ELF-1 (cell line): ENCODE measurements around the gene F12.
"Not testable (repeated sequence)": the region's sequence is repeated elsewhere in the genome, so short reads cannot be mapped to it uniquely, and the experiment has no call there.

Source experiments
- DNase-seq: peaks from one replicate; pipeline ENCODE4 v3.0.0-alpha.2; 2016; ENCODE audit warnings: low read depth, low spot score

F12 gene

DNA sequence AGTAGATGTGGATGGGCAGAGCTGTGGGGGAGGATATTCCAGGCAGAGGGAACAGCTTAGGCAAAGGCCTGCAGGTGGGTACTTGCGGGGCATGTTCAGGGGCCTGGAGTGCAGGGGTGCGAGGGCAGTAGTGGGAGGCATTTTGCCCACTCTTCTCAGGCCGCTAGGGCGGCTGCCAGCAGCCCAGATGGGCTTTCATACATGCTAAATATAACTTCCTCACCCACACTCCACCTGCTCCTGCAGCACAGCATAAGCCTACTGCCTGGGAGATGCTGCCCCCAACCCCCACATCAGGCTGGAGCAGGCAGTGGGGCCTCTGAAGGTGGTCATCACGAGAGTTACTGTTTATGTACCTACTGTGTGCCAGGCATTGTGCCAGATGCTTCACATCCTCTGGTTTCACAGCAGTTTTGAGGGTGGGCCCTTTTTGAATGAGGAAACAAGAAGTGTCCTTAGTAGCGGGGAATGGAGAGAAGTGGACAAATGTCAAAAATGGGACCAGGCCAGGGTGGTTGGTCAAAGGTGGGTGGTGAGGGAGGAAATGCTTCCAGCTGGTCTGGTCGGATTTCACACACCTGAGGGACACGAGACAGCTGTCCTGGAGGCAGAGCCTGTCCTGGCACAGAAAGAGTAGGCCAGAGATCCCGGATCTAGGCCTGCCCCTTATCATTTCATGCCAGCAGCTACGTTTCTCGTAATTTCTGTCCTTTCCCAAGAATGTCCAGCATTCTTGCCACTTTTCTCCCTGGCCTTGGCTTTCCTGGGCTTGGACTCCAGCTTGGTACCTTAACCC, 39.5 kb downstream of the F12 start:
- no peak for DNase-seq

DNA sequence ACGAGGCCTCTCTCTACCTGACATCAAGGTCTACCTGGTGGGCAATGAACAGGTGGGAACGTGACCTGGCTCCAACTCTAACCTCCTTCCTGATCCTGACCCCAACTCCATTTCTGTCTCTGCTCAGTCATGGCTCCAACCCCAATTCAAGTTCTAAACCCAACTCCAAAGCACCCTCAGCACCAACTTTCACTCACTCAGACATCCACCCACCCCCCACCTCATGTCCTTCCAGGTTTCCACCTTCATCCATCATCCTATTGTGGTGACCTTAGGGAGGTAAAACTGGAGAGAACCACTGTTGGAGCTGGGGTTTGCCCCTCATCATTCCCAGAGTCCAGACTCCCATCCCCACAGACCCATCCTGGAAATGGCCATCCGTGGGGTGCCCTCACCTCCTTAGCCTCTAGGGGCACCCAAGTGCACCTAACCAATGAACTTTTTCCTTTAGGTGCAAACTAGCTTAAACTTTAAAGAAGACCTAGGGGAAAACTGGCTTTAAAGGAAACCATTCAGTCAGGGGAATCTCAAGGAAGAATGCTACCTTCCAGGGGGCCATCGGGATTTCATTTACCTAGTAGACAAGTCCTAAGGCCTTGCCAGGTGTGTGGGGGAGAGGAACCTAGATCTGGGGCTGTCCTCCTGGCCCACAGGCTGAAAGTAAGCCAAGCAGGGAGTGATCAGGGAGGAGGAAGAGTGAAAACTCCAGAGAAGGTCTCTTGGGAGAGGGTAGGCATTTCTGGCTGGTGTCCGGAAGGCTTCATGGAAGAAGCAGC, 40.3 kb downstream of the F12 start:
- no peak for DNase-seq

DNA sequence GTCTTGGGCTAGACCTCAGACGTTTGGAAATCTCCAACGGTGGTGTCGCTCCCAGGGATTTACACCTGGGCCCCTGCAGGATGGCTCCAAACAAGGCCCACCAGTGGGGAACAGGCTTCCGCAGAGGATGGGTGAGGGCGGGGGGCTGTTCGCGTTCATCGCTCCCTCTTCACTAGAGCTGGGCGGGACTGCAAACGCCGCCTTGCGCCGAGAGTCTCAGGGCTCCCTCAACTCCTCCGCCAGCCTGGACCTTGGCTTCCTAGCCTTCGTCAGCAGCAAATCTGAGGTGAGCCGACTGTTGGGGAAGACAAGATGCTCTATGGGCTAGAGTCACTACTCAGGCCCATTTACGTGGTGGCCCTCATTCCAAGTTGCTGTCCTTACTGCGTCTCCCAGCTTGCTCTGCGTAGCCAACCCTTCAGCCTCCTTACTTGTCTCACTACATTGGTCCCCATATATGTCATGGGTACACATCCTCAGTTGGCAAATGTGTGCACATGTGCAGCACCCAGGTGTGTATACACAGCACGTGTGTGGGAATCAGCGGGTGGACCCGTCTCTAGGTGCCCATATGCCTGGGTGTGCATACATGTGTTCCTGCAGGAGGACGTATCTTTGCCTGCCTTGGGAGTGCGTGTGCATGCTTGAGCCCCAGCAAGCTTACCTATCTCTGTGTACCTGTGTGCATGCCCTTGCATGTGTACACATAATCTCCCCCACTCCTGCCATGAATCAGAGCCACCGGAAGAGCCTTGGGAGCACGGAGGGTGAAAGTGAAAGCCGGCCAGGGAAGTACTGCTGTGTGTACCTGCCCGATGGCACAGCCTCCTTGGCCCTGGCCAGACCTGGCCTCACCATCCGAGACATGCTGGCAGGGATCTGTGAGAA, 41.1 kb downstream of the F12 start:
- DNase-seq: no peak

DNA sequence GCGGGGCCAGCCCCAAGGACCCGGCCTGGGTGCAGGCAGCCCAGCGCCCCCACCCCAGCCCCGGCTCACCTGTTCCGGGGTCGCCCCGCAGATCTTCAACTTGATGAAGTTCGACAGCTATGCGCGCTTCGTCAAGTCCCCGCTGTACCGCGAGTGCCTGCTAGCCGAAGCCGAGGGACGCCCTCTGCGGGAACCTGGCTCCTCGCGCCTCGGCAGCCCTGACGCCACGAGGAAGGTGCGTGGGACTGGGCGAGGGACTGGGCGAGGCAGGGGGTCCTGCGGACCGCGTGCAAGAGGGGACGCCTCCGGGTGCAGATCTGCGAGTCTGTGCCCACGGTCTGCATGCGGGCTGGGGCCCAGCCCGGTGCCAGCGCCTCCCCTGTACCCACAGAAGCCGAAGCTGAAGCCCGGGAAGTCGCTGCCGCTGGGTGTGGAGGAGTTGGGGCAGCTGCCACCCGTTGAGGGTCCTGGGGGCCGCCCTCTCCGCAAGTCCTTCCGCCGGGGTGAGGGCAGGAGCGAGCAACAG, 42.0 kb downstream of the F12 start:
- no peak for DNase-seq

DNA sequence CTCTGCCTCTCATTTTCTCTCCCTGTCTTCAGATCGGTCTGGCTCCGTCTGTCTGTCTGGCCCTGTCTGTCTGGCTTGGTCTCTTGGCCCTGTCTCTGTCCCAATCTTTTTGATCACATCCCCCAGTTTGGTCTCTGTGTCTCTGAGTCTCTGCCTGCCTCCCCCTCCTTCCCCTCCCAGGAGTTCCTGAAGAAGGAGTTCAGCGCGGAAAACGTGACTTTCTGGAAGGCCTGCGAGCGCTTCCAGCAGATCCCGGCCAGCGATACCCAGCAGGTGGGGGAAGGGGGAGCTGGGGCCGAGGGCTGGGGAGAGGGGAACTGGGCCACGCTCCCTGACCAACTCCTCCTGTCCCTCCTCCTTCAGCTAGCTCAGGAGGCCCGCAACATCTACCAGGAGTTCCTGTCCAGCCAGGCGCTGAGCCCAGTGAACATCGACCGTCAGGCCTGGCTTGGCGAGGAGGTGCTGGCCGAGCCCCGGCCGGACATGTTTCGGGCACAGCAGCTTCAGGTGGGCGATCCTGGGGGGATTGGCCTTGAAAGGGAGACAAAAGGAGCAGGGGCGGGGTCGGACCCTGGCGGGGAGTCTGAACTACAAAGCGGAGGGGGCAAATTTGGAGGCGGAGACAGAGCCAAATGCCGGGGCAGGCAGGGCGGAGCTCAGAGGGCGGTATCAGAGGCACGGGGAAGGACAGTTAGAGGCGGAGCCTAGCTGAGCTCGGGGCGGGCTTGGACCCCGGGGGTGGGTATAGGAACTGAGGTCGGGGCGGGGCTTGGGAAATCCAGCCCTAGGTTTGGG, 42.6 kb downstream of the F12 start:
- peak; percentile 95 for DNase-seq

DNA sequence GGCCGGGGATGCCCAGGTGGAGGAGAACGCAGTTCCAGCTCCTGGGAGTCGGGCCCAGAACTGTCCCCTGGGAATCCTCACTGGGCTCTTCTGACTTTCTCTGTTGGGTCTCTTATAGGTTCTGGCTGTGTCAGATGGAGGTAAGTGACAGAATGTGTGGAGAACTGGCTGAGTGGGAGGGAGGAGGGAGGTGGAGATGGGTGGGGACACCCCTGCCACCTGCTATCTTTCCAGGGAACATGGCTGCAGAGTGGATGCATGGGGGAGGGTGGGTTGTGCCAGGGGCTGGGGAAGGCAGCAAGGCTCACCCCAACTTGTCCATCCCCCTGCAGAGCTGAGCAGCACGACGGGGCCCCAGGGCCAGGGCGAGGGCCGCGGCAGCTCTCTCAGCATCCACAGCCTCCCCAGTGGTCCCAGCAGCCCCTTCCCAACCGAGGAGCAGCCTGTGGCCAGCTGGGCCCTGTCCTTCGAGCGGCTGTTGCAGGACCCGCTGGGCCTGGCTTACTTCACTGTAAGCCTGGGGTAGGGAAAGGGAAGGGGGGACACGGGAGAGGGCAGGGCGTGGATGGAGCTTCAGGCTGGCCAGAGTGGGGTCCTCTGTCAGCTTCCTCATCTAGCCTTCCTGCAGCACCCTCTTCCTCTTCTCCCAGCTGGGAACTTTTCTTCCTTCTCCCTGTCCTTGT, 43.4 kb downstream of the F12 start:
- DNase-seq: no peak

DNA sequence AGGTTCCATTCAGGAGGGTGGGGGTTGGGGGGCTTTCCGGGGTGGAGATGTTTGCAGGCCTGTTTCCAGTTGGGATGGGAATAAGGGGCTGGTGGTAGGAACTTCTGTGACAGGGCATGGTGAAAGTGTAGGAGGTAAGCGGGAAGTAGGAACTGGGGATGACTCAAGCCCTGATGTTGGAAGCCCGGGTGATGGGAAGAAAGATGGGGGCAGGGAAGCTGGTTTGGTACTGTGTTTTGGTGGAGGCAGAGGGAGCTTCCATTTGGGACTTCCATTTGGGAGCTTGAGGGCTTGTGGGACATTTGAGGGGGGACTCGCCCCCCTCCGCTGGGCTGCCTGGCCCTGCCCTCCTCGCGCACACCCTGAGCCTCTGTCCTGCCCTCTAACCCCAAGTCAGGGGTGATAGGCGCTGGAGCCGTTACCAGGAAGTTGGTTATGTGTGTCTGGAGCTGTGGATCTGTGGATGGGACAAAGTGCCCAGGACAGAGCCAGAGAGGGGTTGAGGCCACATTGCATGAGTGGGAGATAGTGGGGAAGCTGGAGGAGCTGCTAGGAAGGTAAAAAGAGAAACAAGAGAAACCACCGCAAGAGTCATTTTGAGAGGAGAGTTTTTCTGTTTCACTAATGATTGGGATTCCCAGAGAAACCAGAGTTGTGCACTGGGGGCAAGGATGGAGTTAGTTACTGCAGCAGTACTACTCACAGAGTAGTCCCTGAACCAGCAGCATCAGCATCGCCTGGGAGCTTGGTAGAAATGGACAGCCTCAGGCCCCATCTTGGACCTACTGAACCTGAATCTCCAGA, 45.0 kb downstream of the F12 start:
- no peak for DNase-seq

DNA sequence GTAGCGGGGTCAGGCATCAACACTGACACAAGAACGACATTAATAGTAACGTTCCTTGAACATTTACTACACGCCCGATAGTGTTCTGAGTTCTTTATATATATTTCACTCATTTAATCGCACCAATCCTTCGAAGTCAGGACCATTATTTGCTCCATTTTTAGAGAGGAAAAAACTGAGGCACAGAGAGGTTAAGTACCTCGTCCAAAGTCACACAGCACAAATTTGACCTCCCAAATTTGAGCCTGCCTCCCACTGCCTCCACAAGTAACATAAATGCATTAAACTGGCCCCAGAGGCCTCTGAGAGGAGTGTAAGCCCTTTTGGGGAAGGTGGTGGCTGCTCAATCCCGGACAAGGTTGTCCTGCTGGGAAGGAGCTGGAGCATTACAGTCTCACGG, 45.8 kb downstream of the F12 start:
- DNase-seq: no peak

DNA sequence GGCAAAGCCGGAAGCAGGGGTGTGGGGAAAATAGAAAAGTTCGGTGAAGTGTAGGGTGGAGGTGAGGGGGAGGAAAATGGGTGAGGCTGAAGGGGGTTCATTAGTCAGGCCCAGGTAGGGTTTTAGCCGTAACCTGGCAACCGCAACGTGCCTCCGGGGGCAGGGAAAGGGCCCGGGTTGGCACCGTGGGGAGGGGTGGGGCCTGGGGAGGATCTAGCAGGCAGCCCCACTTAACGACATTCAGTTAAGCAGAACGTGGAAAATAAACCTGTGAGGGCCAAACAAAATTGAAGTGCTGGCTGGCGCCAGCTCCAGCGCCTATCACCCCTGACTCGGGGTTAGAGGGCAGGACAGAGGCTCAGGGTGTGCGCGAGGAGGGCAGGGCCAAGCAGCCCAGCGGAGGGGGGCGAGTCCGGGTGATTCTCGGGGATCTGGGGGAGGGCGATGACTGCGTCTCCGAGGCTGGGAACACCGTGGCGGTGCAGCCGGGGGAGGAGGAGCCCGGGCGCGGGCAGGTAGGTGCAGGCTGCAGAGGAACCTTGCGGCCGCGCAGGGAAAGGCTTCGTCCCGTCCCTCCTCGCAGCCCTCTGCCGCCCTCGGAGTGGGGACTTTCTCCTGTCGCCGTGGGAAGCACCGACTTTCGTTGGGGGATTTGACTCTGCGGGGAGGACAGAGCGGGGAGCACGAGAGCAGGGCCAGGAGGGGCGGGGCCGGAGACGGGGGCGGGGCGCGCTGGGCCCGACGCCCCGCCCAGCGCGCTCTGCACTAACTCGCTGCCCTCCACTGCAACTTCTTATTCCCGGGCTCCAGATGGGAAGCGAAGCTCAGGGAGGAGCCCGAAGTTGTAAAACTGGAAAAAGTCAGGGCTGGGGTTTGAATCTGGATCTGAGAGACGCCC, 46.5 kb downstream of the F12 start:
- peak; percentile 55 for DNase-seq

DNA sequence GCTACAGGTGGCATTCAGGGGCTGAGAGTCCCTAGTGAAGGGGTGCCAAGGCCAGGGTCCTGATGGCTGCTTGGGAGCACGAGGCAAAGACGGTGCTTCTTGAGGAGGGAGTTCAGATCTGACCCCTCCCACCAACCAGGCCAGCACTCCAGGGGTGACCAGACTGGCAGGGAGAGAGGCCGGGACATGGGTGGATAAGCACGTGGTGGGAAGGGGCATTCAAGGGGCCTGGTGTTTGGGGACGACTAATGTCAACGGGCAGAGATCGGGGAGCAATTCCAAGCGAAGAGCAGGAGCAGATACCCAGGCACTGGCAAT, 47.1 kb downstream of the F12 start:
- DNase-seq: no peak

DNA sequence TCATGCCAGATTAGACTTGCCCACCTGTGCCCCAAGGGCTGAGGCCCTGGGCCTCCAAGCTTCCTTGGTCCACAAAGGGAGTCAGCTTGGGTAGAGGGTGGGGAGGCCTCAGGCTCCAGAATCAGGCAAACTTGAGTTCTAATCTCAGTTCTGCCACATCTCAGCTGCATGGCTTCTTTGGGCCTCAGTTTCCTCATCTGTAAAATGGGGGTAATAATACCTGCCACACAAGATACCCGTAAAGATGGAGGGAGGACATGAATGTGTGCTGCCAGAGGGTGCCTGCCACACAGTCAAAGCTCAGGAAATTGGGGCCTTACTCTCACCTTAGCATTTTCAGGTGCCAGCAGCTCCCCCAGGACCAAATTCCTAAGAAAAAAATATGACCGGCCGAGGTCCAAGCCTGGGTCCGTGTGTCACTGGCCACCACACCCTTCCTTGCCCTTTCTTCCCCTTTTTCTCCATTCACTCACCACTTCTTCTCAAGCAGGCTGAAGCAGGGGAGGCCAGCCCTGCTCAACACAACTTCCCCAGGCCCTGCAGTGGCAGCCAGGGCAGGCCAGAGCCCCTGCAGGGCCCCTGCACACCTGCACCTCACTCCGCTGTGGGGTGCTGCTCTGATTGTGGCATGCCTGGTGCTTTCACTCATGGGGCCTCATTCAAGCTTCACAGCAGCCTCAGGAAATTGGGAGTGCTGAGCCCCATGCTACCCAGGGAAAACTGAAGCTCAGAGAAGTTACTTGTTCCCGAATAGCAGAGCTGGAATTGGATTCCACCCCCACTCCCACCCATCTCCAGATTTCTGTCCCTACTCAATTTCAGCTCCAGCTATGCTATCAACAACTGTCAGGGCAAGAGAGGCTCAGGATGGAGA, 47.7 kb downstream of the F12 start:
- DNase-seq: no peak

DNA sequence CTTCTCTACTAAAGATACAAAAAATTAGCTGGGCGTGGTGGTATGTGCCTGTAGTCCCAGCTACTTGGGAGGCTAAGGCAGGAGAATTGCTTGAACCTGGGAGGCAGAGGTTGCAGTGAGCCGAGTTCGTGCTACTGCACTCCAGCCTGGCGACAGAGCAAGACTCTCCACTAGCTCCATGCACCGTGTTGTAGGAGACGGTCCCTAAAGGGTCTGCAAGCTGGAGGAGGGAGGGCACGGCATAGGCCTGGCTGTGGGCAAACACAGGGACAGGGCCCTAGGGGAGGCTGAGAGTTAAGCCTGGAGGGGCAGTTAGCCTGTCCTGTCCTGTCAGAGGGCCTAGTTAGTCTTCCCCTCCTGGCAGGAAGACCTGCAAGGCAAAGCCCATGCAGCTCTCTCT, 48.6 kb downstream of the F12 start:
- not testable (repeated sequence) for DNase-seq

DNA sequence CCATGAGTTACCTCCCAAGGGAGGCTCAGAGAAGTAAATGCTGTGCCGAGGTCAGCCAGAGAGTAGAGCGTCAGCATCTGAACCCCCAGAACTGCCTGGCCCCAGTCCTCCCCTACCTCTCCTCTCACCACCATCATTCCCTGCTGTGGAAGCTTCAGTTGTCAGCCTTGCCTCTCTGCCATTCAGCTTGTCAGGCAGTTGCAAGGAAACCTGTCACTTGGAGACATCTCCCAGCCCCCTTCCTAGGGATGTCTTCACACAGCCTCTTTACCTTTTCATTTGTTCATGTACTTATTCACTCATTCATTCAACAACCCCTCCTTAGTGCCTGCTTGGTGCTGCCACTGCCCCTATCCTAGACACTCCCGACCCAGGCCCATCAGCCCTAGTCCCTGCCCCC, 49.5 kb downstream of the F12 start:
- DNase-seq: no peak

DNA sequence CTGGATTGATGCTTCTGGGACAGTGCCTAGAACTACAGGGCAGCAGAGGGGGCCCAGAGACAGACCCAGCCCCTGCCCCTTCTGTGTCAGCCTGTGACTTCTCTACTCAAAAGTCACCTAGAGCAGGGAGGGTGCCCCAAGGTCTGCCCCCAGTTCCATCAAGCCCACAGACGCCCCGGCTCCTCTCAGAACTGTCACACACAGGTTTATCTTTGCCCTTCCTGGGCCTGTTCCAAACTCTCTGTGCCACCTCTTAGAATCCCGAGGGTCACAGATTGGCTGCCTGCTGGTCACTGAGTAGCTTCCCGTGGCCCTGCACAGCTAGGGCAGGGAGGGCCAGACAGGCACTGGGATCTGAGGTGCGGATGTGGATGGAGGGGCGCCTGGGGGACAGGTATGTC, 49.9 kb downstream of the F12 start:
- DNase-seq: no peak

DNA sequence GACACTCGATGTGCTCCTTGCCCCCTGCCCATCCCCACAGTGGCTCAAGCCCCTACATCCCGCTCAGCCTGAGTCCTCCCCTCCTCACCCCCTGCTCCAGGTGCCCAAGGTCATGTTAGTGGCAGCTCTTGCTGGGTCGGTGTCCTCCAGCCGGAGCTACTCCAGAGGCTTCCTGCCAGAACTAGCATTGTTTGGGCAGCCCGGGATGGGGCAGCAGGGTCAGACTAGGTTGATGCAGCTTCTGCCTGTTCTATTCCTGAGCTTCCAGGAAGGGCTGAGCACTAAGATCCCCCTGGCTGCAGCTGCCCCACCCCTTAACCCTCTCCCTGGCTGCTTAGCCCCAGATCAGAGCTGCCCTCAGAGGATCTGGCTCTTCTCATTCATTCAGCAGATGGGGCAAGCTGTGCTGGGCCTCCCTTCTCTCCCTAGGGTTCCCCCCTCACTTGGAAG, 51.0 kb downstream of the F12 start:
- DNase-seq: no peak

DNA sequence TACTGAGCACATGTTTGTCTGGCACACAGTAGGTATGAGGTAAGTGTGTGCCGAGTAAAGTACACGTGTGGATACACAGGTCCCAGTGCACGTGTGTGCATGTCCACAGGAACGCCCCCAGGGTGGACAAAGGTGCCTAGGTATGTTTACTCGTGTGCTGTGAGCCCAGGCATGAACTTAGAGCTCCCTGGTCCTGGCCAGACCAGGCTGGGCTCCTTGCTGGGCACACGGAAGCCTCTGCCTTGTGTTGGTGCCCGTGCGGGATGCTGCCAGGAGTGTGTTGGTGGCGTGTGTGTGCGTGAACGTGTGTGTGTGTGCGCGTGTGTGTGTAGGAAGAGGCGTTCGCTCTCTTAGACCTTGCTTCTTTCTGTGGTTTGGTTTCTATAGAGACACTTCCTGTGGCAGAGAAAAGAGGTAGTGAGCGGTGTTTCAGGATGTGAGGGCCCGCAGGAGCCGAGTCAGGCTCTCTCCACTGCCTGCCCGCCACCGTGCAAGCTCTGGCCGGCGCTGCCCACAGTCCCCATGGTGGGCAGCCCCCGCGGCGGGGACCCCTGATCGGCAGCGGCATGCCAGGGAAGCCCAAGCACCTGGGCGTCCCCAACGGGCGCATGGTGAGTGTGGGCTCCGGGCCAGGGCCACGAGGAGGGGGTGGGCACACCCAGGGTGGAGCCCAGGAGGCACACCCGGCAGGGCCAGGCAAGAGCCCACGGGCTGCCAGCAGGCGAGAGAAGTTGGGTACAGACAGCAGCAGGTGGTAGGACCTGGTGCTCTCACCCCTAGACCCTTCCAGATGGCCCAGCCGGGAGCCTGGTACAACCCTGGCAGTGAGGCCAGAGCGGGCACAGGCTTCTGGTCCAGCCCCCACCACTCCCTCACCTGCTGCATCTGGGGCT, 51.7 kb downstream of the F12 start, which contains the start of gene RGS14:
TSS of gene RGS14 (plus strand) at position 466 of the 893 bp plus-strand sequence. CDS start at position 567, 101 bp downstream.
- no peak for DNase-seq

DNA sequence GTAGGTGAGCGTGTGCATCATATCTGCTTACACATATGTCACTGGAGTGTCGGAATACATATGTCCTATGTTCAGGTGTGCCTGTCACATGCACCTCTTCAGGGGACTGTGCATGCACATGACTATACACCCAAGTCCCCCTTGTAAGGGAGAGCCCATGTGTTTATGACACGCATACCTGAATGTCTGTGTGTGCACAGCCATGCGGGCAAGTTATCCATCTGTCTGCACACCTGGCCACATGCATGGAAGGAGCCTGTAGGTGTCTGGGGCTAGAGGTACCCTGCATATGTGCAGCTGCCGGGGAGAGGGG, 52.3 kb downstream of the F12 start:
- no peak for DNase-seq
